ENCODE data around the gene TAF1. TPM values are rescaled to one million over a fixed set of nuclear protein-coding genes. Genes with fewer than 3 reads are reported as not detected.

TAF1 gene
- total and polyA plus RNA-seq, 9 of the 15 experiments (the other 6 are each of a cell fraction or from before 2014, with no cell fraction given), result 6.4 to 45.1 (median 38.1) TPM

- TF ChIP-seq MYC (IDR thresholded peaks at IDR 0.05; ENCODE audit: low read depth, low read length) (no peak), MYC (CRISPR knock-in tag; IDR thresholded peaks at IDR 0.05; ENCODE audit: borderline replicate concordance, low read depth) (no peak), SMC3 (conservative IDR thresholded peaks at IDR 0.05; ENCODE audit: insufficient read depth, low read depth, low read length) (no peak), RAD21 (CRISPR knock-in tag; conservative IDR thresholded peaks at IDR 0.05 in 1 of 2, IDR thresholded peaks at IDR 0.05 in 1 of 2) (no peak), SIRT6 (IDR thresholded peaks at IDR 0.05; ENCODE audit: low read depth, low read length) (no peak), CC2D1A (IDR thresholded peaks at IDR 0.05) (no peak), TEAD4 (IDR thresholded peaks at IDR 0.05; ENCODE audit: low read length) (no peak), TEAD4 (CRISPR knock-in tag; IDR thresholded peaks at IDR 0.05; ENCODE audit: borderline replicate concordance) (no peak), TBP (optimal IDR thresholded peaks at IDR 0.05; ENCODE audit: low read depth, low read length) (no peak), TGIF2 (CRISPR knock-in tag; IDR thresholded peaks at IDR 0.05) (no peak), CBX8 (IDR thresholded peaks at IDR 0.05; ENCODE audit: borderline replicate concordance, extremely low read depth, low read depth, low read length, poor library complexity, severe bottlenecking) (no peak), ZNF175 (CRISPR knock-in tag; IDR thresholded peaks at IDR 0.05; ENCODE audit: low read depth) (no peak)
Measured at GRCh38 chrX:71482228-71482958, 116.2 kb downstream of the TAF1 start (continued).

Measured in K562 (cell line).